H1 (cell line): ENCODE measurements around the gene ERICH6. TPM values are rescaled to one million over a fixed set of nuclear protein-coding genes. Genes with fewer than 3 reads are reported as not detected.

Experiments used
- CTCF ChIA-PET: fragments of 300-600 bp; sonication (Branson Sonifier 250); formaldehyde crosslinking; loops from one replicate; lab custom pipeline; 2021; ENCODE audit not compliant: partially characterized antibody; lab: Charles Lee
- POLR2A ChIA-PET: fragments of 300-600 bp; sonication (Branson Sonifier 250); formaldehyde crosslinking; loops from one replicate; lab custom pipeline; 2021; ENCODE audit warnings: inconsistent platforms; ENCODE audit not compliant: partially characterized antibody; lab: Charles Lee
- DNase-seq, 2 experiments: peaks; one replicate each; pipeline versions ENCODE4 v3.0.0 to v3.0.0-alpha.2; 2010 to 2022; ENCODE audit warnings: low spot score in 2 of 2, low read depth in 1 of 2, mixed read lengths in 1 of 2
- FAIRE-seq: peaks from 2 replicates; lab custom pipeline; 2011; peaks lifted over from hg19 to GRCh38; lab: Jason Lieb, UNC
- H2AFZ ChIP-seq: 2 replicates; pipeline ENCODE4 v1.8.1; 2012; ENCODE audit warnings: low read length, inconsistent platforms
- H2AK5ac ChIP-seq: 2 replicates; pipeline ENCODE4 v1.6.1; 2013; ENCODE audit warnings: low read depth, low read length
- H2BK120ac ChIP-seq: replicated peaks from 2 replicates; pipeline ENCODE3; 2013; ENCODE audit warnings: low read depth, low read length, inconsistent platforms
- H2BK12ac ChIP-seq: 2 replicates; pipeline ENCODE4 v1.6.1; 2013; ENCODE audit warnings: low read depth, low read length
- H2BK15ac ChIP-seq: 2 replicates; pipeline ENCODE4 v1.6.1; 2013; ENCODE audit warnings: low read length
- H2BK20ac ChIP-seq: 2 replicates; pipeline ENCODE4 v1.6.1; 2013; ENCODE audit warnings: low read length
- H2BK5ac ChIP-seq: 2 replicates; pipeline ENCODE4 v1.6.1; 2013; ENCODE audit warnings: low read depth, low read length
- H3K14ac ChIP-seq: 2 replicates; pipeline ENCODE4 v1.6.1; 2013; ENCODE audit warnings: inconsistent platforms; ENCODE audit not compliant: insufficient read length
- H3K18ac ChIP-seq: 2 replicates; pipeline ENCODE4 v1.6.1; 2013; ENCODE audit warnings: low read length; ENCODE audit errors: extremely low read depth
- H3K23ac ChIP-seq: 2 replicates; pipeline ENCODE4 v1.6.1; 2013; ENCODE audit warnings: inconsistent platforms; ENCODE audit not compliant: insufficient read length
- H3K23me2 ChIP-seq: 2 replicates; pipeline ENCODE4 v1.6.1; 2013; ENCODE audit warnings: low read depth, low read length
- H3K27ac ChIP-seq: 2 replicates; pipeline ENCODE4 v1.6.1; 2011; ENCODE audit warnings: low read depth, low read length, inconsistent platforms
- H3K27me3 ChIP-seq, 4 experiments: replicated peaks in 1 of 4; 1 replicate in 1 of 4; 2 replicates in 3 of 4; pipeline versions ENCODE4 v1.6.1 to v1.8.1; 2011 to 2013; ENCODE audit warnings: low read length in 3 of 4, mild to moderate bottlenecking in 3 of 4, inconsistent platforms in 2 of 4, mixed read lengths in 2 of 4, moderate library complexity in 1 of 4; ENCODE audit not compliant: control insufficient read depth in 3 of 4, insufficient read depth in 3 of 4; ENCODE audit errors: extremely low read depth in 1 of 4
- H3K36me3 ChIP-seq, 4 experiments: 2 replicates each; pipeline versions ENCODE4 v1.6.1 to v1.8.1; 2011 to 2013; ENCODE audit warnings: mild to moderate bottlenecking in 4 of 4, low read length in 3 of 4, moderate library complexity in 2 of 4, control low read depth in 1 of 4, inconsistent platforms in 1 of 4; ENCODE audit not compliant: insufficient read depth in 4 of 4, control insufficient read depth in 2 of 4
- H3K4ac ChIP-seq: replicated peaks from 2 replicates; pipeline ENCODE3; 2013; ENCODE audit warnings: low read length, low read depth, mixed read lengths, inconsistent platforms; ENCODE audit not compliant: insufficient read length
- H3K4me1 ChIP-seq, 4 experiments: replicated peaks in 1 of 4; 1 replicate in 1 of 4; 2 replicates in 3 of 4; pipeline versions ENCODE4 v1.6.1 to v1.8.1; 2011 to 2013; ENCODE audit warnings: low read length in 3 of 4, inconsistent platforms in 2 of 4, mixed read lengths in 1 of 4; ENCODE audit not compliant: insufficient read depth in 4 of 4, control insufficient read depth in 3 of 4
- H3K4me2 ChIP-seq, 2 experiments: 2 replicates each; pipeline versions ENCODE4 v1.6.1 to v1.8.1; 2011 to 2013; ENCODE audit warnings: low read depth in 2 of 2, low read length in 2 of 2, control low read depth in 1 of 2, inconsistent platforms in 1 of 2, mild to moderate bottlenecking in 1 of 2; ENCODE audit not compliant: insufficient read depth in 1 of 2
- H3K4me3 ChIP-seq, 4 experiments: fragments of 200-600, 300-600 bp in 1 of 4; sonication (generic), shearing (Covaris generic), sonication (Bioruptor Twin) in 1 of 4; 2 replicates each; pipeline versions ENCODE4 v1.5.1 to v1.8.1; 2011 to 2016; ENCODE audit warnings: low read length in 4 of 4, low read depth in 3 of 4, control low read depth in 2 of 4, inconsistent platforms in 2 of 4, mild to moderate bottlenecking in 2 of 4, mixed read lengths in 1 of 4, moderate library complexity in 1 of 4; ENCODE audit not compliant: insufficient read depth in 2 of 4; ENCODE audit errors: extremely low read depth in 1 of 4
- H3K56ac ChIP-seq: replicated peaks from 2 replicates; pipeline ENCODE3; 2013; ENCODE audit warnings: low read depth, mild to moderate bottlenecking, mixed read lengths, low read length, inconsistent platforms; ENCODE audit not compliant: insufficient read length
- H3K79me1 ChIP-seq: 2 replicates; pipeline ENCODE4 v1.6.1; 2013; ENCODE audit warnings: low read depth, low read length, control low read depth
- H3K79me2 ChIP-seq, 2 experiments: 2 replicates each; pipeline versions ENCODE4 v1.6.1 to v1.8.1; 2012 to 2013; ENCODE audit warnings: low read length in 2 of 2, mild to moderate bottlenecking in 2 of 2, inconsistent platforms in 1 of 2; ENCODE audit not compliant: insufficient read depth in 2 of 2, control insufficient read depth in 1 of 2
- H3K9ac ChIP-seq, 4 experiments: replicated peaks in 1 of 4; 1 replicate in 1 of 4; 2 replicates in 3 of 4; pipeline versions ENCODE4 v1.6.1 to v1.8.1; 2011 to 2013; ENCODE audit warnings: low read depth in 3 of 4, low read length in 3 of 4, control low read depth in 2 of 4, mild to moderate bottlenecking in 2 of 4, moderate library complexity in 2 of 4, inconsistent platforms in 1 of 4; ENCODE audit errors: extremely low read depth in 1 of 4
- H3K9me3 ChIP-seq, 2 experiments: 2 replicates each; pipeline versions ENCODE4 v1.6.1 to v1.8.1; 2012 to 2013; ENCODE audit warnings: mild to moderate bottlenecking in 2 of 2, moderate library complexity in 2 of 2, control low read depth in 1 of 2, inconsistent platforms in 1 of 2, low read depth in 1 of 2, low read length in 1 of 2, mixed read lengths in 1 of 2; ENCODE audit not compliant: insufficient read depth in 2 of 2
- H4K20me1 ChIP-seq, 2 experiments: replicated peaks in 1 of 2; 2 replicates each; pipeline versions ENCODE3 to v1.8.1; 2011 to 2013; ENCODE audit warnings: inconsistent platforms in 2 of 2, low read length in 2 of 2, mild to moderate bottlenecking in 1 of 2; ENCODE audit not compliant: insufficient read depth in 2 of 2, control insufficient read depth in 1 of 2
- H4K5ac ChIP-seq: 2 replicates; pipeline ENCODE4 v1.6.1; 2013; ENCODE audit warnings: low read length, low read depth, mixed read lengths, inconsistent platforms; ENCODE audit not compliant: insufficient read length
- H4K8ac ChIP-seq: 2 replicates; pipeline ENCODE4 v1.8.0; 2013; ENCODE audit warnings: mild to moderate bottlenecking, moderate library complexity, low read length, inconsistent platforms; ENCODE audit not compliant: insufficient read depth; ENCODE audit errors: extremely low read depth
- H4K91ac ChIP-seq: replicated peaks from 2 replicates; pipeline ENCODE3; 2013; ENCODE audit warnings: low read length, mixed read lengths, inconsistent platforms; ENCODE audit not compliant: insufficient read length
- CEBPB ChIP-seq: IDR thresholded peaks from 2 replicates; pipeline ENCODE4 v1.6.1; 2012; ENCODE audit warnings: low read depth, low read length
- CHD1 ChIP-seq: IDR thresholded peaks from 2 replicates; pipeline ENCODE4 v1.6.1; 2012; ENCODE audit warnings: low read depth, low read length, improper control_type of control experiment
- CHD2 ChIP-seq: IDR thresholded peaks from 2 replicates; pipeline ENCODE4 v1.6.1; 2012; ENCODE audit warnings: low read length, improper control_type of control experiment
- CREB1 ChIP-seq: IDR thresholded peaks from 2 replicates; pipeline ENCODE4 v1.6.1; 2012; ENCODE audit warnings: inconsistent platforms
- EGR1 ChIP-seq: IDR thresholded peaks from 2 replicates; pipeline ENCODE4 v1.6.1; 2011; ENCODE audit warnings: low read depth, low read length, borderline replicate concordance
- EP300 ChIP-seq, 2 experiments: IDR thresholded peaks; 1 replicate in 1 of 2; 2 replicates in 1 of 2; pipeline ENCODE4 v1.6.1; 2011 to 2012; ENCODE audit warnings: low read depth in 2 of 2, low read length in 2 of 2, mild to moderate bottlenecking in 2 of 2, borderline replicate concordance in 1 of 2, inconsistent platforms in 1 of 2, moderate library complexity in 1 of 2
- HDAC2 ChIP-seq, 2 experiments: fragments of 300-600 bp in 1 of 2; sonication (generic) in 1 of 2; IDR thresholded peaks; 2 replicates each; pipeline ENCODE4 v1.6.1; 2011 to 2012; ENCODE audit warnings: low read depth in 2 of 2, low read length in 2 of 2, mild to moderate bottlenecking in 2 of 2, moderate library complexity in 2 of 2, borderline replicate concordance in 1 of 2, inconsistent platforms in 1 of 2
- HDAC6 ChIP-seq: IDR thresholded peaks from one replicate; pipeline ENCODE4 v1.7.1; 2012; ENCODE audit warnings: low read depth, mild to moderate bottlenecking, inconsistent platforms, low read length, moderate library complexity
- POU5F1 ChIP-seq: IDR thresholded peaks from 2 replicates; pipeline ENCODE4 v1.6.1; 2011; ENCODE audit warnings: low read depth, mild to moderate bottlenecking, low read length, moderate library complexity
- RNF2 ChIP-seq: fragments of 200-900, 300-1000 bp; sonication (generic); IDR thresholded peaks from 2 replicates; pipeline ENCODE4 v1.7.1; 2016; ENCODE audit warnings: borderline replicate concordance, low read depth, mild to moderate bottlenecking, antibody characterized with exemption, low read length; ENCODE audit not compliant: poor library complexity, severe bottlenecking; ENCODE audit errors: missing control alignments
- RXRA ChIP-seq: IDR thresholded peaks from 2 replicates; pipeline ENCODE4 v1.6.1; 2011; ENCODE audit warnings: low read depth, mild to moderate bottlenecking, low read length, moderate library complexity; ENCODE audit not compliant: insufficient read depth
- SAP30 ChIP-seq: fragments of 300-600 bp; sonication (generic); IDR thresholded peaks from 2 replicates; pipeline ENCODE4 v1.7.1; 2012; ENCODE audit warnings: low read length, moderate library complexity, mild to moderate bottlenecking, inconsistent platforms; ENCODE audit not compliant: insufficient read depth, insufficient replicate concordance
- TAF1 ChIP-seq: IDR thresholded peaks from 2 replicates; pipeline ENCODE4 v1.6.1; 2011; ENCODE audit warnings: mild to moderate bottlenecking, low read depth, low read length
- WGBS, 2 experiments: shearing (Covaris generic) in 1 of 2; methylation state at CpG; one replicate each; pipeline versions ENCODE4 v1.1.6 to v1.1.7; 2013 to 2015; ENCODE audit warnings: low lambda C conversion rate in 2 of 2, mixed read lengths in 2 of 2, inconsistent platforms in 1 of 2, low coverage in 1 of 2, missing lambda C conversion rate in 1 of 2; ENCODE audit not compliant: insufficient replicate concordance in 2 of 2, insufficient coverage in 1 of 2, insufficient read length in 1 of 2; ENCODE audit errors: extremely low coverage in 1 of 2, missing lambda C conversion rate in 1 of 2; 5-methylcytosine and 5-hydroxymethylcytosine counted together
- polyA plus RNA-seq, 7 experiments: library from polyadenylated mRNA; depleted of rRNA in 3 of 7; stranded (reverse) in 5 of 7; unstranded in 2 of 7; fragments of >200 nt in 5 of 7; fragments of 200-250 nt in 2 of 7; gene quantifications; 1 replicate in 5 of 7; 2 replicates in 1 of 7; 4 replicates in 1 of 7; pipeline versions ENCODE4 v1.2.1 to v1.2.3, GENCODE V29; 2011 to 2013; ENCODE audit warnings: missing spikeins in 2 of 7, mixed read lengths in 2 of 7
- total RNA-seq: library from RNA; stranded (reverse); fragmentation: NEBNext Ultra II Directional; extraction: Animal tissue kit (Norgen Biotek cat#: 25700); gene quantifications from 2 replicates; pipeline ENCODE4 v1.2.1, GENCODE V29; 2021

Gene ERICH6
- total and polyA plus RNA-seq, 2 of the 8 experiments (the other 6 are each of a cell fraction or from before 2014, with no cell fraction given): not detected

DNA sequence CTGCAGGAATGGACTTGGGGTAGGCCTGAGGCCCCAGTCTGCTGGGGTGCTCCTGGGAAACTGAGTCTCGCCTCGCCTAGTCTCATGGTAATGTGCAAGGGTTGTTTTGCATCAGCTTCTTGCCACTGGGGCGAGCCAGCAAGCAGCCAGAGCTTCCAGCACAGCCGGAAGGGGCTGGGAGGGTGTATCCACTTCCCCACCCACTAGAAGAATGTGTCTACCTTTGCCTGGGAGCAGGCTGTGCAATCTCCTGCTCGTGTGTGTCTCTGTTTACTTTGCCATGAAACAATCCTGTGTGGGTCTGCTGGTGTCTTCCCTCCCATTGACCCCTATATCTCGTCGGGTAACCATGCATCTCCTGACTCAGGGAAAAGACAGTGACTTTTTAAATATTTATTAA is 21.8 kb upstream of the ERICH6 start:
- CTCF ChIA-PET: interaction anchor here (1.5 to 2.2 kb wide), 2 partner anchors 9 to 36 kb away, joined by 3 to 6 read pairs; no protein-coding TSS in a partner anchor
- POLR2A ChIA-PET: no interaction called here
- no peaks in the 10 kb centered on the region for H3K27me3 ChIP-seq
- TF ChIP-seq CHD1 (no peak), TAF1 (no peak), POU5F1 (no peak), HDAC2 (IDR thresholded peaks at IDR 0.05; ENCODE audit: borderline replicate concordance in 1 of 2, low read depth in 2 of 2, low read length in 2 of 2) (no peak), SAP30 (no peak), CHD2 (no peak), RXRA (no peak), EP300 (IDR thresholded peaks at IDR 0.05; ENCODE audit: borderline replicate concordance in 1 of 2, low read depth in 2 of 2, low read length in 2 of 2) (no peak), CEBPB (no peak), EGR1 (no peak), CREB1 (no peak), HDAC6 (no peak), RNF2 (no peak)

More for the DNA sequence above, 21.8 kb upstream of the ERICH6 start:
- no peak overlapping the region for H2BK120ac ChIP-seq
- no peak overlapping the region for H3K4me3 ChIP-seq
- no peak overlapping the region for H2AK5ac ChIP-seq
- 93% methylated on average over 7 of the region's 7 CpGs; no CpG with 5 or more reads in 1 of the 2 experiments for WGBS, 2 experiments
- no peak overlapping the region for H2AFZ ChIP-seq
- H4K91ac ChIP-seq: no peak overlapping the region
- H3K56ac ChIP-seq: no peak overlapping the region
- H4K20me1 ChIP-seq: no peaks in the 10 kb centered on the region
- no peaks in the 10 kb centered on the region for H3K79me1 ChIP-seq
- no peak overlapping the region for H4K5ac ChIP-seq
- no peak overlapping the region for H3K4me2 ChIP-seq
- DNase-seq (no peak), FAIRE-seq (no peak)
- H2BK5ac ChIP-seq: no peak overlapping the region
- no peak overlapping the region for H3K4ac ChIP-seq
- no peaks in the 10 kb centered on the region for H3K79me2 ChIP-seq
- H2BK15ac ChIP-seq: no peak overlapping the region
- H3K9ac ChIP-seq: no peak overlapping the region
- no peak overlapping the region for H2BK20ac ChIP-seq
- H3K23ac ChIP-seq: no peak overlapping the region
- no peaks in the 10 kb centered on the region for H3K23me2 ChIP-seq
- H4K8ac ChIP-seq: peak overlapping the region; percentile 36
- H3K36me3 ChIP-seq: no peaks in the 10 kb centered on the region
- H3K4me1 ChIP-seq: no peaks in the 10 kb centered on the region
- no peak overlapping the region for H2BK12ac ChIP-seq
- H3K9me3 ChIP-seq: no peaks in the 10 kb centered on the region
- H3K27ac ChIP-seq: no peak overlapping the region
- H3K14ac ChIP-seq: no peak overlapping the region
- H3K18ac ChIP-seq: no peak overlapping the region
